Stimulated activated CD4-positive, alpha-beta T cell treated with anti-CD3 and anti-CD28 coated beads, Interleukin-12 subunit alpha, Interleukin-12 subunit beta, amount 100 ng/mL, for 24 hours (primary cell): ENCODE measurements around the gene GALNT7.

Source experiments
- DNase-seq, 2 experiments: peaks; one replicate each; pipeline ENCODE4 v3.0.0-alpha.2; 2020; ENCODE audit warnings: low read depth in 2 of 2

The GALNT7 gene

DNA sequence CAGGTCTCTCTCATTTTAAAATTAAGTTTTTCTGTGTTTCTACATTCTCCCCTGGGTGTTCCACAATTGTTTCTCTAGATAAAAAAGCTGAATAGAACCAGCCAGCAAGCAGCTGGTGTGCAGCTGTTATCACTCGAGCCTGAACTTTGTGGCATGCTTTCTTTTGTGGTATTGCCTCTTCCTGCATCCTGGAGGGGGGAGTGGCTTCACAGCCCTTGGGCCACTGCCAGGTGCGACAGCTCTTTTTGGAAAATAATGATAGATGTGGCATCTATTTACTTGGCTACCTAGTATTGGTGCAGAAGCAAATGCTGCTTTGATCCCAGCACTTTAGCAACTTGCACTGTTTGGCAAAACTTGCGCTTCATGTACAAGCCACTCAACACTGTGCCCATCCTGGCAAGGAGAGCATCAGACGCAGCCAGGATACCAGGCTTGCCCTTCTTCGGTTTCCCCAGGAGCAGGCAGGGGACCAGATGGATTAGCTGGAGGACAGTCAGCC, 96.1 kb downstream of the GALNT7 start:
- no peak for DNase-seq

DNA sequence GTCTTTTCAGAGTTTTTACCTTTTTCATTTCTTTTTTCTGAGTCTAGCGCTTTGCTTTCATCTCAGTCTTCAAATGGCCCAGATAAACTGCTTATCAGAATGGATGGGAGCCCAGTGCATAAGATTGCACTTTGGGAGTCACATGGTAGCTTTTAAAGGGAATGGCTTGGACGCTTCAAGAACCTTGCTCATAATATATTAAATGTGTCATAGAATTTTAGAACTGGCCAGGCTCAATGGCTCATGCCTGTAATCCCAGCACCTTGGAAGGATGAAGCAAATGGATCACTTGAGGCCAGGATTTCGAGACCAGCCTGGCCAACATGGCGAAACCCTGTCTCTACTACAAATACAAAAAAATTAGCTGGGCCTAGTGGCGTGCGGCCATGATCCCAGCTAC, 97.1 kb downstream of the GALNT7 start:
- no peak for DNase-seq

DNA sequence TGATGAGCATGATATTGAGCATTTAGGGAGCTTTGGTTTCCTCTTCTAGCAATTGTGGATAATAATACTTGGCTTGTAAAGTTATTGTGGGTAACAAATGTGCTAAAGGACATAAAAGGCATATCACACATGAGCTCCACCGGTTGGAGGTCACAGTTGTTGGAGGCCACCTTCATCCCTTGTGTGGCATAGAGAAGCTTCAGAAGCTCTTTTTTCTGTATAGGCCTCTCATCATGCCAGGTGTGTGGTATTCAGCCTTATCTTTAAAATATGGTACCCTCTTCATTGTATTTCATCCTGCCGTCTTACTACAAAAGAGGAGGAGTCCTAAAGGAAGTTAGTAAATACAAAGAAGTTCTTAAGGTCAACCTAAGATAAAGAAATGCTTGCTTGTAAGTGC, 99.1 kb downstream of the GALNT7 start:
- DNase-seq = no peak

DNA sequence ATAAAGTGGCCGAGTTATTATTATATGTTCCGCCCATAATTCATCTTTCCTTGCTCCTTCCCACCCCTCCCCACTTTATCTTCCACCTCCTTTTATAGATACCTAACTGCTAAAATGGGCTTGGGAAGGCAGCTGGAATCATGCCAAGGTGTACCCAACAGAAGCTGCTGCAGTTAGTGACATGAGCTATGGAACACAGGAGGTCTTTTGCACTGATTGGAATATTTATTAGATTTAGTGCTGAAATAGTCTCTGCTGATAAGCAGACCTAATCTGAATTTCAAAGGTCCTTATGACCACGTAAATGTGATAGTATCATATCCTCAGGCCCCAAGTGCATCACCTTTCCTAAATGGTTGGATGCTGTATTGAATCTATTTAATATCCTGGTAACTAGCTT, 100.7 kb downstream of the GALNT7 start:
- DNase-seq = no peak

DNA sequence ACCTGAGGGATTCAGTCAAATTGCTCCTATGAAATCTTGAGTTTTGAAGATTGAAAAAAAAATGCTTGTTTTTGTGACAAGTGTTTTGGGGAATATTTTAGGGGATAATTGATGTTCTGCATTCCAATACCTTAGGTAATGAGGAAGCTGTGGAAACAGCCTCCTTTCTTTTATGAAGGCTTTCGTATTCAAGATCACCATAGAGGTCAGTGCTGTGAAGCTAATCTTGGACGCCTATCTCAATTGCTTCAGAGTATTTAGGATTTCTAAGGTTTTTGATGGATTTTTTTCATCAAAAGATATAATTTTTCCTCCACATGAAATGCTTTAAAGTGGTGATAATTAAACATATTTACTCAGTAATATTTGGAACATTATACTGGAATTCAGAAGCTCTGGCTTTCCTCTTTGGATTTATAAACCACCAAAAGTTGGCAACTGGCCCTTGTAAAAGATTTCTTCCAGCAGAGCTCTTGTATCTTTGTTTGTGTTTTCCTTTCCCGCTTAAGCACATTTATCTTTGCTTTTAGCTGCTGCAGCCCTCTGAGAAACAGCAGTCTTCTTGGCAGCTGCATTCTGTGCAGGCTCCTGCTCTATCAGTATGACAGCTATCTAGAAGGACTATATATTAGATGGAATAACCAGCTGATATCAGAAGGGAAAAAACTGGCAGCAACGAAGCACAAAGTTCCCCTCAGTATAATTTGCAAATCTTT, 101.9 kb downstream of the GALNT7 start:
- DNase-seq = no peak

DNA sequence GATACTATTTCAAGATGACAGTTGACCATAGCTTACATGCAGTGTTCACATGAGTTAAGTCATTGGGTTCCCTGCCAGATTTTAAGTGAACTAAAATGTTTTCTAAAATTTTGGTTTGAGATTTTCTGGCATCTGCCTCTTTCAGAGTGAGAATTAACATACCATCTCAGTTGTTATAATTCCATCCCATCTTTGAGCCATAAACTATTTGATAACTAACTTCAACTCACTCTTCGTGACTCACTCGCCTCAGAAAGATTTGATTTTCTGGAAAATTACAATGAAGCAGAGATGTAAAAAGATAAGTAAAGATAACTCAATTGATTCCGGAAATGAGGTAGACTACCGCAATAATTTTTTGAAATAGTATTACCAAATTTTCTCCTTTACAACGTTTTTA, 103.7 kb downstream of the GALNT7 start:
- DNase-seq = no peak

DNA sequence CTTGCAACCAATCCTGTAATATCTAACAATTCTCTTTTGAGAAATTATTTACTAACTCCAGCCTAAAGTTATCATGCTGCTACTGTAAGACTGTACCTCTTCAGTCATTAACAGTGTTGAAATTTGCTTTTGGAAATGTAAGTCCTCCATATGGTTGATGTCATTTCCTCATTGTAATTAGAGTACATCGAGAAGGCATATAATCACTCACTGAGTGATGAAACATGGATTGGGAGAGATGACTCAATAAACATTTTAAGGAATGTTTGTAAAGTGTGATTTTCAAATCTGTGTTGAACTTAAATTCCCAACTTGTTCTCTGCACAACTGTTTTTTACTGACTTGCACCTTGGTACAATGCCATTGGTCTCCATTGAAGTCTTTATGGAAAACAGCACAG, 104.4 kb downstream of the GALNT7 start:
- DNase-seq = no peak

DNA sequence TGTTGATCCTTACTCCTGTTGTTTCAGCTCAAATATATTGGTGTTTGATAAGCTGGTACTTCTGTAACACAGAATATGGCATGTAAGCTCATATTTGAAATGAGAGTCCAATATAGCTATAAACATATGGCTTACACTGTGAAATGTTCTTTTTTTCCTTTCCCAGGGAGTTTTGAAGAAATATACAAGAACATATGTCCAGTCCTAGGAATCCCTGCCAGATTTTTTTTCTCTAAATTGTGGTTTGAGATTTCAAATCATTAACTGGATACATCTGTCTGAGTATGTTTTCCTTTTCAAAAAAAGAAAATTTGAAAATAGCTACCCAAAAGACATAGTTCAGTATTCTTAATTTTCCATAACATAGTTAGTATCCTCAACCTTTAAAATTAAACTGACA, 105.3 kb downstream of the GALNT7 start:
- DNase-seq = no peak

DNA sequence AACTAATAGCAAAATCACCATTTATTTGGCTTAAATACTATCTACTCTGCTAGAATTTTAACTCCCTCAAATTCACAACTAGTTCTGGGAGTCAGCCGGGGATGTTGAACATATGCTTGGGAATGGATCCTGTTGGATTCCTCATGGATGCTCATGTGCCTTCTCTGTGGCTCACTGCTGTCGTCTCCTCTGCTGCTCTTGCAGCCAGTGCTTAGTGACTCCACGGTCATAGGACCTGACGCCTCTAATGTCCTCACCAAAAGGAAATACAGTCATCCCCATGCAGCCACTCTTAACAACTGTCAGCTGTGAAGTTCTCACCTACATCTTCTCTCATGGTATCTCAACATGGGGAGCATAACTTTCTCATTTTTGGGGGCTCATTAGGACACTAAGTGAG, 106.1 kb downstream of the GALNT7 start:
- no peak for DNase-seq

DNA sequence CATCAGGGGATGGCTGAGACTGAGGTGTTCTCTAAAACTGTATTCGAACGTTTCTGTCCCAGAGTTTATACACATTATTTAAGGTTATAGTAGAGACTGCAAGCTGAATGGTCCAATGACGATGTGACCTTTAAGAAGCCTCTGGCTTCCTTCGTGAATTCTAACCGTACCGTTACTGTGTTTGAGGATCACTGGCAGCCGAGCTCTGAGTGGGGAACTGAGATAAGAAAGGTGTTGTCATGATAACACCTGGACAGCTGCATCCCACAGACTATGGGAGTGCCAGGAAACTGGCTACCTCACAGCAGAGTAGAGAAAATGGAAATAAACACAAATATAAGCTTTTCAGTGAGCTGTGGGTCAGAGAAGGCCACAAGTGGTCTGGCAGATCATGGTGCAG, 106.5 kb downstream of the GALNT7 start:
- DNase-seq = no peak

DNA sequence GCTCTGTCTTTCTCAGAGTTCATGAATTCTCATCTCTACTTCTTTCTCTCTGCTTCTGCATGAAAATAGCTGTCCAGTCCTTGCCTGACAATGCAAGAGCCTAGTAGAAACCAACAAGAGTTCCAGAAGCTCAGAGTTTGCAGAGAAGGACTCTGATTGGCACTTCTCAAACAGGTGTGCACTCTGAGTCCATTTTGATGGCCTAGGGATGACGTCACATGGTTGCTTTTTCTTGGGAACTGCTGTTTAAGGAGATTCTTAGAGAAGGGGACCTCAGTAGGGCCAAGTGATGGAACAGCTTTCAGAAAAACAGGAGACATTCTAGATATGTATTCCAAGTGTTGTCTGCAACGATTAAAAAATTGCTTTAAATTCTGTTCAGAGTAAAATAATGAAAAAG, 108.7 kb downstream of the GALNT7 start:
- no peak for DNase-seq

DNA sequence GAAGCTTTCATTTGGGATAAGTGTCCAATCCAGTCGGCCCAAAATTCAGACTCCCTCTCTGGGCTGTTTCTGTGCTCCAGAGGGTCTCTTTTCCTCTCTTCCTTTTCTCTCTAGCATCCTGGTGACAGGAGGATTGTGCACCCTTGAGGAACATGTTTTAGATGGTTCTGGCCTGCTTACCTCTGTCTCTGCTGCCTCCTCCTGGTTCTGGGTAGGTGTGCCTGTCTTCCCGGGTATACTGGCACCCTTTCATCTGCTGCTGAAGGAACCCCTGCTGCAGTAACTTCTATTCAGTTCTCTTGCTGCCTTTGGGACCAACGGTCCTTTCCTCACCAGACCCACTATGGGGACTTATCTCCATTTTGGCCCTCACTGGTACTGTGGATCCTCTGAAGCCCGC, 112.4 kb downstream of the GALNT7 start:
- DNase-seq = no peak

DNA sequence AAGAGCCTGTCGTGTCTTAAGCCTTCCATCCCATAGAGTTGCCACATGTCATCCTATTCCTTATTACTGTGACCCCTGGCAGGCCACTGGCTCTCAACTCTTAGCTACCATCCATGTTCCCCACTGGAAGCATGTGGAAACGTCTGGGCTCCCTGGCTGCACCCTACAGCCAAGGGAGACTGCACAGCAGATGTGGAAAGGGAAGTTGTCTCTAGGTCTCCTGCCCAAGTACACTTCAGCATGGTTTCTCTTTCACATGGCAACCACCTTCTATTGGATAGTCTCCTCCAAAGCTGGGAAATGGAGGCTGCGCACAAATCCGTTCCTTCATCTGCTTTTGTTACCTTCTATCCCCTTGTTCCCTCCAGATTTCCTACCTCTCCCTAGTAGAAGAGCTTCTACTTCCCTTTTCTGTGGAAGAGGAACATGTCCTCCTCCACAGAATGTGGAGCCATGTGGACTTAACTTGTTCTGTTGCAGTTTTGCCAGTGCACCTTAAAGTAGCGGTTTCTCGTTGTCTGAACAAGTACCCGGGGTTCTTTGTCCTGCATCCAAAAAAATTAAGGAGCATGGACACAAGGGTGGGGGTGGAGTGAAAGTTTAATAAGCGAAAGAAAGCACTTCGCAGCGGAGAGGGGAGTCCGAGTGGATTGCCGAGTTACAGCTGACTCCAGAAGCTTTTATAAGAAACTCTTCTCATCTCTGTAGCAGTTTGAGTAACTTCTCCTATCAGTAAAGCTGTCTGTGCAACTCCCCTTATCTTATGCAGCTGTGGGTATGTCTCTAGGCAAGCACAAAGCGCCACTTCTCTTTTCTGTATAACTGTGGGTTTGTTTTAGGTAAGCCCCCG, 113.0 kb downstream of the GALNT7 start:
- no peak for DNase-seq

DNA sequence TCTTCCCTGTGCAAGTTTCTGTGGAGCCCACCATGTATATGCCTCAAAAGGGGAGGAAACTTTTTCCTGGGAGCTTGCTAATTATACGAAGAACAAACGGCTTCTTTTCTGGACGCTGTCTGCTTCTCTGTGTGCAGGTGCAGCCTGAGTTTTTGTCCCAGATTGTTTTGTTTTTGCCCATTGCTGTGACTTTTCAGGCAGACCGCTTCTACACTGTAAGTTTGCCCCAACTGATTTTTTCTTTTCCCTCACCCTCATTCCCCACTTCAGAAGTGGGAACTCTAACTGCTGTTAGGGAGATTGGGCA, 113.6 kb downstream of the GALNT7 start:
- DNase-seq = no peak

DNA sequence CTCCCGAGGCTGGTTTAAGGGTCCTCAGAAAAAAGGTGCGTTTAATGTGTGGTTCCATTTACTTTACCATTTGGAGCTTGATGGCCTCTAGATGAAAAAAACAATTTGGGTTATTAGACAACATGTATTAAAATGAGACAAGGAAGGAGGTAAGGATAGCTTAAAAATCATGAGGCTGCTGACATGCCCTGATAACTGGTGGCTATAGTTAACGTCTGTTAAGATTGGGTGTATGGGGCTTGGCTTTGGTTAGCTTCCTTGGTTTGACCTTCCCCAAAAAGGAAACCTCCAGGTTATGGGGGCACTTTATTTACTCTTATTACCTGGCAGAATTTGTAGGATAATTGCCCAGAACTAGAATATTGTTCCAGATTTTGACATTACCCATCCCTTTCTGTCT, 114.0 kb downstream of the GALNT7 start:
- no peak for DNase-seq

DNA sequence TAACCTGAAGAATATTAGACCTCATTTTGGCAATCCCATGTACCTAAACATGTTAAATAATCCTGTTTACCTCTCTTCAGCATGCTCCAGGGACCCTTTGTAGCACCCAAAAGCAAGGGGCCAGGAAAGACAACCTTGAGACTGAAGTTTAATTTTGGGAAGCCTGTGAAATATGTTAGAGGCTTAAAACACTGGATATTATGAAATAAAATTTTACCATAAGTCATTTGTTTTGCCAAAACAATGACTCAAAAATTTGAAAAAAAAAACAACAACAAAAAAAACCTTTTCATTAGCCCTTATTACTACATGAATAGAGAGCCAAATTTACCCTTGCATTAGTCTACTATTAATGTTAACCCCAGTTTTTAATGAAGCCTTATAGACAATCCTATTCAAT, 115.9 kb downstream of the GALNT7 start:
- DNase-seq = no peak

DNA sequence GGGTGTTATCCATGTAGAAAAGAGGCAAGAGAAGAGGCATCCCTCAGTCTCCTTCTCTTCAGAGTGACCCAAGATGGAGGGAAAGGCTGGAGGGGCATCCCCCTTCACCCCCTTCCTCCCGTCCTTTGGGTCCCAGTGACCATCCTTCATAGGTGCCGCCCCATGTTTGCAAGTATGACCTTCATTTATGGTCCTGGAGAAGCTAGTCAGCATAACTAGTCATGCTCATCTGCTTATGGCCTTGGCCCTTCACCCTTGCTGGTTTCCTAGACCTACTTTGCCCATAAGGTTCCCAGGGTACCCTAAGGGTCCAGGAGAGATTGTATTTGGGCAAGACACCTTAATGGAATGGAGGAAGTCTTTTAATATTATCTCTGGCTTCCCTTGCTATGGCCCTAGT, 118.9 kb downstream of the GALNT7 start:
- no peak for DNase-seq

DNA sequence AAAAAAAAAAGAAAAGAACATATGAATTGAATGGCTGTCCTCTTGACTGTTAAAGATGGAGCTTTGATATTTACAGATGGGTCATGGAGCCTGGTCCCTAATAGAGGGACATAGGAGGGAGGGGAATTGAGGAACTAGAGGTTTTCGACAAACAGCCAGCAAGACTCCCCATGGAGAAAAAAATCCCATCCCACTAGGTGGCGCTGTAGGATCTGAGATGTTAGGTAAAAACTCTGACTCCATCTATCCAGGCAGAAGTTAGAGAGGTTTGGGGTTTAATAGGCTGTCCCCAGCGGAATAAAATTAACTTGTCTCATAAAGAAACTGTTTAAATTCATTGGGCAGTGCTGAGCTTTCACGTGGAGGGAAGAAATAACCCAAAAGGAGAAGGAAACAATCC, 119.7 kb downstream of the GALNT7 start:
- DNase-seq = peak; percentile 49 to 74

DNA sequence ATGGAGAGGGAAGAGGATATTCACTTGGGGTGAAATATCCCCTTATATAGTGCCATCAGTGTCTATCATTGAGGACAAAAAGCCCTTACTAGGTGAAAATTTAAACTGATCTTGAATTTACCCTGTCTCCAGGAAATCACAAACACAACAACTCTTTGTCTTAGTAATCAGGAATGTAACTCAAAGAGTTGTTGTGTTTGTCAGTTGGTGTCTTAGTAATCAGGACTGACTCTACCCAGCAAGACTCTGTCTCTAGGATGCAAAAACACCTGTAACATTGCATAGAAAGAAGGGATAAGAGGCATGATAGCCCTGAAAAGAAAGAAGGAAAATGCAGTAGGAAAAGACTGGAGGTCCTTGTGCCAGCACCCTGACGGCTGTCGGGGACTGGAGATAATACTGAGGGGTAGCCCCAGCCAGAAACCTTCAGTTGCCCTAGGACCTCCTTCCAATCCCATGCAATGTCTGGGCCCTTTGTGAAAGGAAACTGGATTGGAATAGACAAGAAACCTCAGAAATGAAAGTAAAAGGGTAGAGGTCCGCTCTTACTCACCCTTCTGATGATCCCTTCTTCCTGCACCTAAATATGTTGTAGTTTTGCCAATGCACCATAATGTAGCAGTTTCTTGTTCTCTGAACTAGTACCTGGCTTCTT, 120.2 kb downstream of the GALNT7 start:
- no peak for DNase-seq

DNA sequence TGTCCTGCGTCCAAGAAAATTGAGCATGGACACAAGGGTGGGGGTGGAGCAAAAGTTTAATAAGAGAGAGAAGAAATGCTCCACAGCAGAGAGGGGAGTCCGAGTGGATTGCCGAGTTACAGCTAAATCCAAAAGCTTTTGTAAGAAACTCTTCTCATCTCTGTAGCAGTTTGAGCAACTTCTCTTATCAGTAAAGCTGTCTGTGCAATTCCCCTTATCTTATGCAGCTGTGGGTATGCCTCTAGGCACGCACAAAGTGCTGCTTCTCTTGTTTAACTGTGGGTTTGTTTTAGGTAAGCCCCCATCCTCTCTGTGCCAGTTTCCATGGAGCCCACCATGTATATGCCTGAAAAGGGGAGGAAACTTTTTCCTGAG, 120.7 kb downstream of the GALNT7 start:
- DNase-seq = no peak

DNA sequence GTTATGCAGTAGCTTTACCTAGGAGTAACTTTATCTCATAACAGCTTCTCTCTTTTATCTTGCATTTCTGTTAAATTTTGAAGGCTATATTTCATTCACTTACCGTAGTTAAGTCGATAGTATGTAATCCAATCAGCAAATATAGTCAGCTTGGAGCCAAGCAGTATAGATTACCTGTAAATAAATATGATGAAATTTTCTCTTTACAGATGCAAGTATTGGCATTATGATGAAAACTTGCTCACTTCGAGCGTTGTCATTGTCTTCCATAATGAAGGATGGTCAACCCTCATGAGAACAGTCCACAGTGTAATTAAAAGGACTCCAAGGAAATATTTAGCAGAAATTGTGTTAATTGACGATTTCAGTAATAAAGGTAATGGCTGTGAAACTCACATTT, 123.3 kb downstream of the GALNT7 start:
- no peak for DNase-seq

DNA sequence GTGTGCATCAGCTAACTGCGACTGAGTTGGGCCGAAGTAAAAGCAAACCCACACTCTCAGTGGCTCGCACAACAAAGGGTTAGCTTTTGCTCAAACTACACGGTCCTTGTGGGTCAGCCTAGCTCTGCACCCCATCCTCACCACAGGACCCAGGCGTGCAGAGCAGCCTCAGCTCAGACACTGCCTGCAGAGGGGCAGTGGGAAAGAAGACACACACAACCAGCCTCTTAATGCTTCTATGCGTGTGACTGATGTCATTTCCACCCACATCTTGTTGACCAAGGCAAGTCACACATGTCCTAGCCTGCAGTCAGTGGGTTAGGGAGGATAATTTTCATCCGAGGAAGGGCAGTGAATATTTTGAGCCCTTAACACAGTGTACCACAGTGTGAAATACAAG, 125.1 kb downstream of the GALNT7 start:
- DNase-seq = no peak

DNA sequence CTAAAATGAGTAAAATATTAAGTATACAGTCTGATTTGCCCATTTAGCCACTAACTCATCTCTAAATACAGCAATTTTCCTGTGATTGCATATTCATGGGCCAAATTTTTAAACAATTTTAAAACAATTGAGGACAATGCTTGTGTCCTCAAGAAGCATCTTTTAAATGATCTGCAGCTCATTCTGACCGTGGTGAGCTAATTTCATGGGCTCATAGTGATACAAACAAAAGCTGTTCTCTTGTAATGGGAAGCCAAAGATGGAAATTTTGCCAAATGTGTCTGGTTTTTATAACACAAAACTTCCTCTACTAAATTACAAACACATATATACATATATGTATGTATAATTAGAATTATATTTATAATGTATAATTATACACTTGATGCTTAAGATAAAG, 125.8 kb downstream of the GALNT7 start:
- DNase-seq = no peak
